Measurements from ENCODE around the gene MMP13.
A peak's percentile ranks its signal among the peaks of the same experiment; 100 is the strongest.

MMP13 gene

GRCh38 chr11:102966011-102966410 is 10.5 kb upstream of the MMP13 start:
- no peak for DNase-seq
- no peaks in the 10 kb centered on the region for H3K36me3 Mint-ChIP-seq (ENCODE audit: low read depth)
- no peak overlapping the region for H3K27ac Mint-ChIP-seq
- H3K4me1 Mint-ChIP-seq: no peaks in the 10 kb centered on the region
- peaks cover 3% of the 10 kb centered on the region for H3K27me3 Mint-ChIP-seq
- H3K4me3 Mint-ChIP-seq: no peak overlapping the region
- H3K9me3 Mint-ChIP-seq: no peaks in the 10 kb centered on the region
- no peak for ATAC-seq

DNA sequence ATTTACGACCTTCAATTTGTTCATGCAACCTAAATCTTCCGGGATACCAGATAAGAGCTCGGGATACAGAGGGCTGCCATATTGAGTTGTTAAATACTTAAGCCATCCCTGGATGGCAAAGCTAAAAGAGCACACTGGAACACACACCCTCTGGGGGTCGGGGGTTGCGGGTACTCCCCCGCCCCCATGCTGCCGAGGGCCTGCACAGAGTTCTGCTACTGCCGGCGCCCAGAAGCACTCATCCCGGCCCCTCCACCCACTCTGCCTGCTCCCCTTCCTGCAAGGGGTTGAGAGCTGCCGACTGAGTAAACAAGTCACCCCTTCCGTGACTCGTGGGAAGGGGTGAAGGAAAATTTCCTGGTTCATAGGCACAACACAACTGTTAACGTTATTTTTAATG is 9.3 kb upstream of the MMP13 start:
- H3K27ac Mint-ChIP-seq: no peak overlapping the region
- ATAC-seq (no peak), DNase-seq (no peak)
- H3K36me3 Mint-ChIP-seq (ENCODE audit: low read depth): no peaks in the 10 kb centered on the region
- peaks cover 6% of the 10 kb centered on the region for H3K27me3 Mint-ChIP-seq
- no peak overlapping the region for H3K4me3 Mint-ChIP-seq
- H3K9me3 Mint-ChIP-seq: no peaks in the 10 kb centered on the region
- no peaks in the 10 kb centered on the region for H3K4me1 Mint-ChIP-seq

GRCh38 chr11:102957953-102958352 is 2.4 kb upstream of the MMP13 start:
- Mint-ChIP-seq H3K9me3 (no peaks in the 10 kb centered on the region), H3K4me3 (no peak overlapping the region), H3K27ac (no peak overlapping the region), H3K4me1 (no peaks in the 10 kb centered on the region), H3K36me3 (ENCODE audit: low read depth) (no peaks in the 10 kb centered on the region), H3K27me3 (peaks cover 9% of the 10 kb centered on the region)
- no peak for ATAC-seq
- DNase-seq: no peak

GRCh38 chr11:102950622-102951081 is 4.9 kb downstream of the MMP13 start:
- DNase-seq (no peak), ATAC-seq (no peak)
- H3K36me3 Mint-ChIP-seq (ENCODE audit: low read depth): no peaks in the 10 kb centered on the region
- no peaks in the 10 kb centered on the region for H3K9me3 Mint-ChIP-seq
- H3K27me3 Mint-ChIP-seq: no peaks in the 10 kb centered on the region
- H3K27ac Mint-ChIP-seq: no peak overlapping the region
- H3K4me3 Mint-ChIP-seq: no peak overlapping the region
- H3K4me1 Mint-ChIP-seq: no peaks in the 10 kb centered on the region

- DNase-seq: no peak
- no peak overlapping the region for H3K4me3 Mint-ChIP-seq
- H3K4me1 Mint-ChIP-seq: no peaks in the 10 kb centered on the region
- H3K36me3 Mint-ChIP-seq (ENCODE audit: low read depth): no peaks in the 10 kb centered on the region
- no peak overlapping the region for H3K27ac Mint-ChIP-seq
- ATAC-seq: no peak
- peaks cover 3% of the 10 kb centered on the region for H3K27me3 Mint-ChIP-seq
- no peaks in the 10 kb centered on the region for H3K9me3 Mint-ChIP-seq
Observed at GRCh38 chr11:102946237-102946636, 9.3 kb downstream of the MMP13 start.

DNA sequence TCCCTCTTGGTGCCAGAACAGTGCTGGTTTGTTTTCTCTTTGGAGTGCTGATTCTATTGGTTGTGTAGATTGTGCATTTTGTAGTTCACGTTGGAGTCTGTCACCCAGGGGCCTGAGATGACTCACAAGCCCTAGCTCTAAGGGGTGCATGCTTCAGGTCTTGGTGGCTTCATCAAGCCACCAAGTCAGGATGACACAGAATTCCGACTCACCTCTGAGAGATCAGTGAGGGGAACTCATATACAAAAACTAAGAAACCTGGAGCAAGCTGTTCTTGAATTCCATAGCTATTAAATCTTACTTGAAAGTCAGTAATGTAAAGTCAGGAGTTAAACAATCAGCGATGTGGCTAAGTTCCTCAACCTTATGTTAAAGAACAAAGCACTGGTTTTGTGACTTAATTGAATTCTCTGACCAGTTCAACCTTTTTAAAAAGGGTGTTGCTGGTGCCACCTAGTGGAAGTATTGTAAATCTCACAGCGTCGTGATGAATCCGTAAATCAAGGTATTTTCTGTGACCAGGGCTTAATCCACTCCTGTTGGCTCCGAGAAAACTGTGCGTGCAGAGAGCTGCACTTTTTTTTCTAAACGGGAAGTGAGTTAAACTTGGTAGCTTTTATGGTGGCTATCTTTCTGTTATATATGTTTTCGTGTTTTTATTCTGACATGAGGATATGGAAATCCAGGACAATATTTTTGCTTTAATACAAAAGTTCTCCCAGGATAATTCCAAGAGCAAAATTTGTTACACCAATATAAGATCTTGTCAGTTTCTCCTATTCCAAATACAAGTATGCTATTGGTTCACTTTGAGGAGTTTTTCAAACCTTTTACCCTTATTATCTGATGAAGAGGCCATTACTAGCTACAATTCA is 14.6 kb downstream of the MMP13 start:
- no peaks in the 10 kb centered on the region for H3K4me1 Mint-ChIP-seq
- H3K4me3 Mint-ChIP-seq: no peak overlapping the region
- H3K27ac Mint-ChIP-seq: no peak overlapping the region
- peak; percentile 23 for DNase-seq
- no peaks in the 10 kb centered on the region for H3K36me3 Mint-ChIP-seq (ENCODE audit: low read depth)
- H3K27me3 Mint-ChIP-seq: peaks cover 9% of the 10 kb centered on the region
- peak; percentile 66 for ATAC-seq
- no peaks in the 10 kb centered on the region for H3K9me3 Mint-ChIP-seq

DNA sequence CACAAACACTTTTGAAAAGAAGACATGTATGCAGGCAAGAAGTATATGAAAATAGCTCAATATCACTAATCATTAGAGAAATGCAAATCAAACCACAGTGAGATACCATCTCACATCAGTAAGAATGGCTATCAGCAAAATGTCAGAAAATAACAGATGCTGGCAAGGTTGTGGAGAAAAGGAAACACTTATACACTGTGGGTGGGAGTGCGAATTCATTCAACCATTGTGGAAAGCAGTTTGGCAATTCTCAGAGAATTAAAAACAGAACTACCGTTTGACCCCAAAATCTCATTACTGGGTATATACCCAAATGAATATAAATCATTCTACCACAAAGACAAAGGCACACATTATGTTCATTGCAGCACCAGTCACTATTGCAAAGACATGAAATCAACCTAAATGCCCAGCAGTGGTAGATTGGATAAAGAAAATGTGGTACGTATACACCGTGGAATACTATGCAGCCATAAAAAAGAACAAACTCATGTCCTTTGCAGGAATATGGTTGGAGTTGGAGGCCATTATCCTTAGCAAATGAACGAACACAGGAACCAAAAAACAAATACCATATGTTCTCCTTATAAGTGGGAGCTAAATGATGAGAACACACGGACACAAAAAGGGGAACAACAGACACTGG is 18.5 kb downstream of the MMP13 start:
- Mint-ChIP-seq H3K9me3 (no peaks in the 10 kb centered on the region), H3K4me3 (no peak overlapping the region), H3K27me3 (peaks cover 13% of the 10 kb centered on the region), H3K4me1 (no peaks in the 10 kb centered on the region), H3K36me3 (ENCODE audit: low read depth) (no peaks in the 10 kb centered on the region), H3K27ac (no peak overlapping the region)
- DNase-seq (no peak), ATAC-seq (no peak)

- Mint-ChIP-seq H3K27ac (no peak overlapping the region), H3K36me3 (ENCODE audit: low read depth) (no peaks in the 10 kb centered on the region), H3K4me3 (no peak overlapping the region), H3K27me3 (peaks cover 8% of the 10 kb centered on the region), H3K4me1 (no peaks in the 10 kb centered on the region), H3K9me3 (no peaks in the 10 kb centered on the region)
- DNase-seq (no peak), ATAC-seq (no peak)
Observed at GRCh38 chr11:102935514-102935913, 20.0 kb downstream of the MMP13 start.

DNA sequence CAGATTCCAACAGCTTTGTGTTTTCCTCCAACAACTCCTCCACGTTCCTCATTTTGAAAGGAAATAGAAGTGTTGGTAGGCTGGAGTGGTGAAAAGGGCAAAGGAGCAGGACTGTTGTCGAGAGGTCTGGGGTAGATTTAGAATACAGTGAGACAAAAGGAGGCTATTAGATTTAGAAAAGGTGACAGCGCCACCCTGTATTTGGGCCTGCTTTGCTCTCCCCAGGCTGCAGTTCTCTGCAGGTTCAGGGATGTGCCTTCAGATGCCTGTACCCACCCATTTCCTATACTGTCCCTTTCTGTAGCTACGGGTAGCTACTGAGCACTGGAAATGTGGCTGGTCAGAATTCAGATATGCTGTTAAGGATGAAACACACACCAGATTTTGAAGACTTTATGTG is 20.8 kb downstream of the MMP13 start:
- H3K4me1 Mint-ChIP-seq: no peaks in the 10 kb centered on the region
- no peak for ATAC-seq
- no peak for DNase-seq
- H3K9me3 Mint-ChIP-seq: no peaks in the 10 kb centered on the region
- no peaks in the 10 kb centered on the region for H3K36me3 Mint-ChIP-seq (ENCODE audit: low read depth)
- H3K27ac Mint-ChIP-seq: no peak overlapping the region
- no peak overlapping the region for H3K4me3 Mint-ChIP-seq
- peaks cover 8% of the 10 kb centered on the region for H3K27me3 Mint-ChIP-seq

DNA sequence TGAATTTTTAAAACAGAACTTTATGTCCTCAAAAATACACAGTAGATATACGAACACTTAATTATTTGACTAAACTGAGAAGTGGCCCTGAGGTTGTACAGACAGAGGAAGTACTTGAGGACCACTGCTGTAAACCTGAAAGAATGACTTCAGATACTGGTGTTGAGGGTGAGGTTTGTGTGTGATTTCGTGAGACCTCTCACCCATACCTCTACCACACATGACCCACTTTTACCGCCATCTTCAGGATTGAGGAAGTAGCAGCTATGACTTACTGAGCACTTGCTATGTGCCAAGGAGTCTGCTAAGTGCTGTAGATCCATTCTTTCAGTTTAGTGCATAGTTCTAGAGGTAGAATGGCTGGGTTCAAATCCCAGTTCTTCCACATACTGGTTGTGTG is 21.9 kb downstream of the MMP13 start:
- Mint-ChIP-seq H3K9me3 (no peaks in the 10 kb centered on the region), H3K4me3 (no peak overlapping the region), H3K36me3 (ENCODE audit: low read depth) (no peaks in the 10 kb centered on the region), H3K27ac (no peak overlapping the region), H3K27me3 (peaks cover 8% of the 10 kb centered on the region), H3K4me1 (no peaks in the 10 kb centered on the region)
- peak; percentile 10 for ATAC-seq
- DNase-seq: no peak

DNA sequence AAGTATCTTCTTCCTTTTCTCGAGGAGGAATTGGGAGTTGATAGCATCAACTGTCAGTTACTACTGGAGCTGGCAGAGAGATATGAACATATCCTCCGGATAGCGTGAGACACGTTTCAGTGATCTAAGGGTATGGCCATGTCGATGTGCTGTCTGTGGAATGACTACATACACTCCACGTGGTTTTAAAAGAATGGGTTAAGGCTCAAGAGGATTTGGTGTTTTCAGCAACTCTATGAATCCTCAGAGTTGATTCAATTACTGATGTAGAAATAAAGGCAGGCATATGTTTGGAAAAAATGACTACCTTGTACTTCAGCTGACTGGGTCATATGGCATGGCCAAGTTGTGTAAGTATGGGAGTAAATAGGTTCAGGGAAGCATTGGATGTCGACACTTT is 22.9 kb downstream of the MMP13 start:
- no peaks in the 10 kb centered on the region for H3K9me3 Mint-ChIP-seq
- no peak overlapping the region for H3K27ac Mint-ChIP-seq
- H3K4me3 Mint-ChIP-seq: no peak overlapping the region
- H3K27me3 Mint-ChIP-seq: peaks cover 8% of the 10 kb centered on the region
- DNase-seq (no peak), ATAC-seq (no peak)
- H3K36me3 Mint-ChIP-seq (ENCODE audit: low read depth): no peaks in the 10 kb centered on the region
- H3K4me1 Mint-ChIP-seq: no peaks in the 10 kb centered on the region

DNA sequence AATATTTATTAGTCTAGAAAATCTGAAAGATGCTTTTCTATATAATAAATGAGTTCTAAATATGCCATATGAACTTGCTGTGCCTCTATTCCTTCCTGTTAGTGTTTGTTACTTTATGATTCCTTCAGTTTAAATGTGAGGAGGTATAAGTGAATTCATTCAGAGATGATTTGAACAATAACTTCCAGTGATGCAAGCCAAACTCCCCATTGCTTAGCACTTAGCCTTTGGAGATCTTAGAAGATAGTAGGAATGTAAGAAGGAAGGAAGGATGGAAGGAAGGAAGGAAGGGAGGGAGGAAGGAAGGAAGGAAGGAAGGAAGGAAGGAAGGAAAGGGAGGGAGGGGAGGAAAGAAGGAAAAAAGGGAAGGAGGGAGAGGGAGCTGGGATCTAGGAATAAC is 25.1 kb downstream of the MMP13 start:
- Mint-ChIP-seq H3K4me1 (no peaks in the 10 kb centered on the region), H3K27ac (no peak overlapping the region), H3K4me3 (no peak overlapping the region), H3K36me3 (ENCODE audit: low read depth) (no peaks in the 10 kb centered on the region), H3K9me3 (no peaks in the 10 kb centered on the region), H3K27me3 (peaks cover 5% of the 10 kb centered on the region)
- DNase-seq: no peak
- ATAC-seq: no peak

- Mint-ChIP-seq H3K27ac (no peak overlapping the region), H3K4me3 (no peak overlapping the region)
- DNase-seq: no peak
Observed at GRCh38 chr11:102929972-102930371, 25.6 kb downstream of the MMP13 start.

GRCh38 chr11:102929166-102929565 is 26.4 kb downstream of the MMP13 start:
- ATAC-seq (no peak), DNase-seq (no peak)
- peaks cover 9% of the 10 kb centered on the region for H3K27me3 Mint-ChIP-seq
- no peaks in the 10 kb centered on the region for H3K4me1 Mint-ChIP-seq
- no peaks in the 10 kb centered on the region for H3K9me3 Mint-ChIP-seq
- H3K36me3 Mint-ChIP-seq (ENCODE audit: low read depth): no peaks in the 10 kb centered on the region
- H3K4me3 Mint-ChIP-seq: no peak overlapping the region
- H3K27ac Mint-ChIP-seq: no peak overlapping the region

More at GRCh38 chr11:102929972-102930371, 25.6 kb downstream of the MMP13 start:
- Mint-ChIP-seq H3K4me1 (no peaks in the 10 kb centered on the region), H3K36me3 (ENCODE audit: low read depth) (no peaks in the 10 kb centered on the region), H3K9me3 (no peaks in the 10 kb centered on the region), H3K27me3 (peaks cover 7% of the 10 kb centered on the region)
- ATAC-seq: no peak

- H3K4me1 Mint-ChIP-seq: no peaks in the 10 kb centered on the region
- no peak overlapping the region for H3K27ac Mint-ChIP-seq
- DNase-seq (no peak), ATAC-seq (no peak)
- H3K4me3 Mint-ChIP-seq: no peak overlapping the region
- peaks cover 11% of the 10 kb centered on the region for H3K27me3 Mint-ChIP-seq
- no peaks in the 10 kb centered on the region for H3K9me3 Mint-ChIP-seq
- no peaks in the 10 kb centered on the region for H3K36me3 Mint-ChIP-seq (ENCODE audit: low read depth)
Observed at GRCh38 chr11:102928247-102928646, 27.3 kb downstream of the MMP13 start.
